DLD1 (cell line): ENCODE results near the gene SLC5A2.

ENCODE experiments used
- in situ Hi-C: cut with HindIII; loops from 2 replicates; pipeline ENCODE4 v1.10.0; 2017; ENCODE audit warnings: low sequenced_read_pairs

The SLC5A2 gene

GRCh38 chr16:31459687-31460581 lies 23.0 kb upstream of the SLC5A2 start:
- in situ Hi-C loops: no loop called here

- in situ Hi-C loops: no loop called here
Observed at GRCh38 chr16:31460582-31461002, 22.3 kb upstream of the SLC5A2 start.

- in situ Hi-C loops: no loop called here
Observed at GRCh38 chr16:31461201-31461920, 21.6 kb upstream of the SLC5A2 start.

- in situ Hi-C loops: no loop called here
Observed at GRCh38 chr16:31461921-31462804, 20.8 kb upstream of the SLC5A2 start.

- in situ Hi-C loops: no loop called here
Observed at GRCh38 chr16:31464348-31464769, 18.6 kb upstream of the SLC5A2 start.

GRCh38 chr16:31464781-31465260 lies 18.1 kb upstream of the SLC5A2 start:
- in situ Hi-C loops: no loop called here

- in situ Hi-C loops: no loop called here
Observed at GRCh38 chr16:31465788-31466370, 17.0 kb upstream of the SLC5A2 start.

- in situ Hi-C loops: no loop called here
Observed at GRCh38 chr16:31466381-31466841, 16.5 kb upstream of the SLC5A2 start.

- in situ Hi-C loops: no loop called here
Observed at GRCh38 chr16:31467151-31467773, 15.7 kb upstream of the SLC5A2 start.

- in situ Hi-C loops: no loop called here
Observed at GRCh38 chr16:31467858-31468257, 15.1 kb upstream of the SLC5A2 start.

GRCh38 chr16:31470615-31471014 lies 12.3 kb upstream of the SLC5A2 start:
- in situ Hi-C loops: no loop called here

- in situ Hi-C loops: no loop called here
Observed at GRCh38 chr16:31471241-31471874, 11.6 kb upstream of the SLC5A2 start.

GRCh38 chr16:31471875-31472708 lies 10.8 kb upstream of the SLC5A2 start, which contains the start of gene TGFB1I1:
Gene TGFB1I1 (plus strand): TSS chr16:31472152. CDS start chr16:31472189, 37 bp downstream.
- in situ Hi-C loops: no loop called here

GRCh38 chr16:31472709-31473203 lies 10.2 kb upstream of the SLC5A2 start:
- in situ Hi-C loops: no loop called here

- in situ Hi-C loops: no loop called here
Observed at GRCh38 chr16:31473264-31473984, 9.5 kb upstream of the SLC5A2 start.

- in situ Hi-C loops: no loop called here
Observed at GRCh38 chr16:31474173-31474714, 8.7 kb upstream of the SLC5A2 start.
